Karpas-422 (cell line): ENCODE data around the gene CLK1. TPM values are rescaled to one million over a fixed set of nuclear protein-coding genes. Genes with fewer than 3 reads are reported as not detected.

Experiments used
- DNase-seq: peaks from one replicate; pipeline ENCODE4 v3.0.0-alpha.2; 2015
- H2AFZ ChIP-seq: fragments of 200-600 bp; sonication (generic); 2 replicates; pipeline ENCODE4 v1.6.1; 2014; ENCODE audit warnings: antibody characterized with exemption, low read length, mixed read lengths
- H3K27ac ChIP-seq: fragments of 200-600 bp; sonication (generic); 2 replicates; pipeline ENCODE4 v1.5.1; 2014; ENCODE audit warnings: mild to moderate bottlenecking, low read length, moderate library complexity
- H3K27me3 ChIP-seq: fragments of 200-600 bp; sonication (generic); 2 replicates; pipeline ENCODE4 v1.6.1; 2014; ENCODE audit warnings: low read length, mixed read lengths
- H3K36me3 ChIP-seq: fragments of 200-600 bp; sonication (generic); 2 replicates; pipeline ENCODE4 v1.6.1; 2014; ENCODE audit warnings: low read length, mixed read lengths; ENCODE audit not compliant: insufficient read depth
- H3K4me1 ChIP-seq: fragments of 200-600 bp; sonication (generic); 2 replicates; pipeline ENCODE4 v1.6.1; 2014; ENCODE audit warnings: mild to moderate bottlenecking, low read length, mixed read lengths
- H3K4me2 ChIP-seq: fragments of 200-600 bp; sonication (generic); 2 replicates; pipeline ENCODE4 v1.6.1; 2014; ENCODE audit warnings: low read length, low read depth, mild to moderate bottlenecking; ENCODE audit not compliant: poor library complexity, severe bottlenecking
- H3K4me3 ChIP-seq: fragments of 200-600 bp; sonication (generic); 2 replicates; pipeline ENCODE4 v1.5.1; 2014; ENCODE audit warnings: mild to moderate bottlenecking, antibody characterized with exemption, low read length, mixed read lengths
- H3K79me2 ChIP-seq: fragments of 200-600 bp; sonication (generic); 2 replicates; pipeline ENCODE4 v1.6.1; 2014; ENCODE audit warnings: mild to moderate bottlenecking, low read length, mixed read lengths
- H3K9ac ChIP-seq: fragments of 200-600 bp; sonication (generic); 2 replicates; pipeline ENCODE4 v1.6.0; 2014; ENCODE audit warnings: low read length
- H3K9me2 ChIP-seq: fragments of 200-600 bp; sonication (generic), shearing (Covaris generic); replicated peaks from 2 replicates; pipeline ENCODE4 v1.6.0; 2014; ENCODE audit warnings: mild to moderate bottlenecking, low read length, moderate library complexity; ENCODE audit not compliant: insufficient read depth
- H3K9me3 ChIP-seq: fragments of 300-700, 200-600 bp; sonication (generic); 2 replicates; pipeline ENCODE4 v1.6.1; 2014; ENCODE audit warnings: low read length, mixed read lengths
- H4K20me1 ChIP-seq: fragments of 200-600 bp; sonication (generic); 2 replicates; pipeline ENCODE4 v1.6.1; 2014; ENCODE audit warnings: mild to moderate bottlenecking, antibody characterized with exemption, low read length, low read depth; ENCODE audit not compliant: insufficient read depth
- total RNA-seq: library from RNA; depleted of rRNA; stranded (reverse); fragments of >200 nt; shearing (Covaris generic); gene quantifications from 2 replicates; pipeline ENCODE4 v1.2.3, GENCODE V29; 2014; ENCODE audit warnings: low replicate concordance; rRNA removed

CLK1 gene
- 54.7 and 119 TPM in 2 replicates for total RNA-seq

GRCh38 chr2:200864176-200865034, at the start of gene CLK1:
Gene CLK1 (minus strand): TSS chr2:200864658. CDS start chr2:200861862, 2,796 bp downstream.
- Histone ChIP-seq H3K9ac (peak within 1 kb of the TSS; percentile 90), H2AFZ (0 out of 2 replicates have a peak within 1 kb of the TSS, but pooled peaks have one; percentile 25), H3K27me3 (no peaks in the 10 kb centered on the region), H3K9me2 (no peaks in the 10 kb centered on the region), H3K4me1 (peaks cover 23% of the 10 kb centered on the region), H3K9me3 (no peaks in the 10 kb centered on the region), H3K4me3 (peak within 1 kb of the TSS; percentile 76), H3K27ac (peak within 1 kb of the TSS; percentile 80), H3K4me2 (peak within 1 kb of the TSS; percentile 73), H3K79me2 (peaks cover 50% of the 10 kb centered on the region), H4K20me1 (peaks cover 11% of the 10 kb centered on the region; the same call in 1 of the 2 replicates), H3K36me3 (peaks cover 25% of the 10 kb centered on the region; the same call in 1 of the 2 replicates)
- peak; percentile 97 for DNase-seq

GRCh38 chr2:200913654-200914053, 49.2 kb upstream of the CLK1 start:
- H4K20me1 ChIP-seq: no peaks in the 10 kb centered on the region
- H2AFZ ChIP-seq: no peak overlapping the region
- H3K27me3 ChIP-seq: no peaks in the 10 kb centered on the region
- no peak overlapping the region for H3K27ac ChIP-seq
- H3K9ac ChIP-seq: no peak overlapping the region
- H3K4me2 ChIP-seq: no peak overlapping the region
- H3K4me3 ChIP-seq: no peak overlapping the region
- H3K4me1 ChIP-seq: no peaks in the 10 kb centered on the region
- no peaks in the 10 kb centered on the region for H3K9me2 ChIP-seq
- peaks cover 4% of the 10 kb centered on the region; the same call in 1 of the 2 replicates for H3K79me2 ChIP-seq
- DNase-seq: no peak
- peaks cover 44% of the 10 kb centered on the region for H3K36me3 ChIP-seq
- no peaks in the 10 kb centered on the region for H3K9me3 ChIP-seq

GRCh38 chr2:200909958-200910357, 45.5 kb upstream of the CLK1 start:
- Histone ChIP-seq H3K9me3 (no peaks in the 10 kb centered on the region), H3K4me3 (no peak overlapping the region), H3K27me3 (no peaks in the 10 kb centered on the region), H3K79me2 (peaks cover 4% of the 10 kb centered on the region; the same call in 1 of the 2 replicates), H4K20me1 (no peaks in the 10 kb centered on the region), H3K36me3 (peaks cover 47% of the 10 kb centered on the region), H2AFZ (no peak overlapping the region), H3K4me1 (no peaks in the 10 kb centered on the region), H3K9me2 (no peaks in the 10 kb centered on the region), H3K4me2 (no peak overlapping the region), H3K27ac (no peak overlapping the region), H3K9ac (no peak overlapping the region)
- DNase-seq: no peak

GRCh38 chr2:200905618-200906296, 41.3 kb upstream of the CLK1 start:
- Histone ChIP-seq H3K79me2 (peaks cover 4% of the 10 kb centered on the region; the same call in 1 of the 2 replicates), H3K27me3 (no peaks in the 10 kb centered on the region), H4K20me1 (no peaks in the 10 kb centered on the region), H3K9ac (no peak overlapping the region), H3K27ac (no peak overlapping the region; the same call in 1 of the 2 replicates), H3K9me2 (no peaks in the 10 kb centered on the region), H3K4me3 (no peak overlapping the region), H3K4me1 (peaks cover 10% of the 10 kb centered on the region), H2AFZ (no peak overlapping the region), H3K9me3 (no peaks in the 10 kb centered on the region), H3K4me2 (no peak overlapping the region), H3K36me3 (peaks cover 40% of the 10 kb centered on the region; the same call in 1 of the 2 replicates)
- peak; percentile 83 for DNase-seq

- Histone ChIP-seq H3K4me1 (peaks cover 10% of the 10 kb centered on the region), H3K27ac (peak overlapping the region; percentile 55), H4K20me1 (no peaks in the 10 kb centered on the region), H3K4me2 (no peak overlapping the region), H3K9ac (no peak overlapping the region), H3K27me3 (no peaks in the 10 kb centered on the region), H2AFZ (no peak overlapping the region), H3K36me3 (peaks cover 59% of the 10 kb centered on the region; the same call in 1 of the 2 replicates), H3K4me3 (no peak overlapping the region), H3K9me2 (no peaks in the 10 kb centered on the region), H3K9me3 (no peaks in the 10 kb centered on the region), H3K79me2 (0 out of 2 replicates have a peak, but pooled peaks cover 8% of the 10 kb centered on the region)
- DNase-seq: peak; percentile 94
Observed at GRCh38 chr2:200901459-200902072, 37.1 kb upstream of the CLK1 start.

GRCh38 chr2:200899482-200899881, 35.0 kb upstream of the CLK1 start:
- H3K79me2 ChIP-seq: peaks cover 11% of the 10 kb centered on the region; the same call in 1 of the 2 replicates
- H2AFZ ChIP-seq: no peak overlapping the region
- H3K9me2 ChIP-seq: no peaks in the 10 kb centered on the region
- no peak for DNase-seq
- no peaks in the 10 kb centered on the region for H3K27me3 ChIP-seq
- H3K9ac ChIP-seq: no peak overlapping the region
- H3K27ac ChIP-seq: peak overlapping the region; percentile 24; the same call in 1 of the 2 replicates
- no peak overlapping the region for H3K4me3 ChIP-seq
- H3K9me3 ChIP-seq: no peaks in the 10 kb centered on the region
- H3K36me3 ChIP-seq: peaks cover 68% of the 10 kb centered on the region; the same call in 1 of the 2 replicates
- H4K20me1 ChIP-seq: no peaks in the 10 kb centered on the region
- H3K4me2 ChIP-seq: no peak overlapping the region
- peaks cover 10% of the 10 kb centered on the region for H3K4me1 ChIP-seq

- Histone ChIP-seq H3K36me3 (peaks cover 20% of the 10 kb centered on the region; the same call in 1 of the 2 replicates), H3K4me2 (peak within 1 kb of the TSS; percentile 98), H3K9ac (peak within 1 kb of the TSS; percentile 91), H2AFZ (peak within 1 kb of the TSS; percentile 74), H4K20me1 (no peaks in the 10 kb centered on the region), H3K4me3 (peak within 1 kb of the TSS; percentile 91), H3K9me3 (no peaks in the 10 kb centered on the region), H3K9me2 (no peaks in the 10 kb centered on the region), H3K4me1 (peaks cover 37% of the 10 kb centered on the region), H3K79me2 (peaks cover 70% of the 10 kb centered on the region), H3K27me3 (no peaks in the 10 kb centered on the region), H3K27ac (peak within 1 kb of the TSS; percentile 84)
- peak; percentile 100 for DNase-seq
Observed at GRCh38 chr2:200888704-200889625, 24.5 kb upstream of the CLK1 start, which contains the start of the genes NIF3L1 and PPIL3. Gene NIF3L1 (plus strand): TSS chr2:200889371. CDS start chr2:200891944, 2,573 bp downstream. Gene PPIL3 (minus strand): TSS chr2:200889077. CDS start chr2:200887615, 1,462 bp downstream.
